GM18858 (cell line): Measurements from ENCODE around the gene RNASEH2B.

Experiments used
- ATAC-seq: cut with Tn5 transposase; IDR thresholded peaks from one replicate; pipeline ENCODE4 v1.9.1; 2021; ENCODE audit not compliant: unreplicated experiment

The RNASEH2B gene

GRCh38 chr13:50905256-50905655, 4.3 kb upstream of the RNASEH2B start:
- no peak for ATAC-seq

- ATAC-seq, result no peak
These were observed 1.8 kb upstream of the RNASEH2B start for GRCh38 chr13:50907781-50908180.

- no peak for ATAC-seq
These were observed 1.2 kb upstream of the RNASEH2B start for GRCh38 chr13:50908371-50908770.

- no peak for ATAC-seq
These were observed 854 bp downstream of the RNASEH2B start for GRCh38 chr13:50910485-50910805.

GRCh38 chr13:50911081-50911631, 1.6 kb downstream of the RNASEH2B start:
- ATAC-seq, result no peak

DNA sequence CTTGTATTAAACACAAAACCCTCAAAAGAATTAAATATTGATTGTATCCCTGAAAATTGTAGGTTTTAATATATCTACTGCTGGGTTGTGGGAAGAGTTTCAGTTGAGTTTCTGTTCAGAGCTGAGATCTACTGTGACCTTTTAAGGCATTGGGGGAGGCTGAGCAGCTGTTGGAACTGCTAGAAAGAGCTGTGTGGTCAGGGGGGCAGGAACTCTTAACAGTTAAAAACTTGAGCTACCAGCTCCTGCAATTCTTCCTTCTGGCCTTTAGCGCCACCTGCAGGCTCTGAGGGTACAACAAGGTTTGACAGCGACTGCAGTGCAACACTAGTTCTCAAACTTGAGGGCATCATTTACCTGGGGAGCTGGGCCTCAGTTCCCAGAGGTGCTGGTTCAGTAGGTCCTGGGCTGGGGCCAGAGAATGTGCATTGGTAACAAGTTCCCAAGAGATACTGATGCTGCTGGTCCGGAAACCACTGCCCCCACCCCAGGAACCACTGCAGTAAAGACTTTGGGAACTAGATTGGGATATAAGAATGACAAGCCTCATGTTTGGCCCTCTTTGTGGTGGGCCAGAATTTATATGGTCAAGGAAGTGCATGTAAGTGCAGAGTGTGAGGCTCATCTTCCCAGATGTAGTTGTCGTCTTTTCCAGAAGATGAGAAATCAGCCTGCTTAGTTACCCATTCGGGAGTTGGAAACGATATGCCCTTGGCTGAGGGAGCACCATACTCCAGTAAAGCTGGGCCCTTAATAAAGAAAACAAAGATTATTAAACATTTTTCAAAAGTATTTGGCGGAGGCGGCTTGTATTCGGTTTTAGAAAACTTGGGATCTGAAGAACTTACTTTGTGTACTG, 2.6 kb downstream of the RNASEH2B start:
- peak; percentile 39 for ATAC-seq

GRCh38 chr13:50912851-50913250, 3.3 kb downstream of the RNASEH2B start:
- ATAC-seq, result no peak

- ATAC-seq, result no peak
These were observed 4.6 kb downstream of the RNASEH2B start for GRCh38 chr13:50914176-50914700.

- ATAC-seq, result peak; percentile 24
These were observed 5.3 kb downstream of the RNASEH2B start for GRCh38 chr13:50914848-50915247.

GRCh38 chr13:50915565-50915964, 6.0 kb downstream of the RNASEH2B start:
- ATAC-seq, result no peak

- no peak for ATAC-seq
These were observed 7.2 kb downstream of the RNASEH2B start for GRCh38 chr13:50916701-50917184.

- no peak for ATAC-seq
These were observed 8.0 kb downstream of the RNASEH2B start for GRCh38 chr13:50917572-50917971.

DNA sequence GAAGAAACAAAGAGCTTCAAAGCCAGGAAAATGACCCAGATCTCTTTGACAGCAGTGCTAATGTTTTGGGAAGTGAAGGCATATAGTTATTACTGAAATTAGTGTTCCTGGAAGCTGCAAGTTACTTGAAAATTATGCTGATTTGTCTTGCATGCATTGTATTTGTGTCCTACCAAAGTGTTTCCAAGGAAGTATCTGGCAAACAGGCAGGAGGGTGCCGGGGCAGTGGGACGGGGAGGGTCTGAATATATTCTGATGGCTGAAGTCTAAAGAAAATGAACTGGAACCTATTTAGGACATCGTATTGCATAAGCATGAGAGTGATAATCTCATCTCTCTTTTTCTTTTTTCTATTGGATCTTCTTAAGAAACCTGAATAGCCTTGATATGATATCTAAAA, 9.0 kb downstream of the RNASEH2B start:
- ATAC-seq, result no peak

GRCh38 chr13:50919277-50919676, 9.7 kb downstream of the RNASEH2B start:
- no peak for ATAC-seq

DNA sequence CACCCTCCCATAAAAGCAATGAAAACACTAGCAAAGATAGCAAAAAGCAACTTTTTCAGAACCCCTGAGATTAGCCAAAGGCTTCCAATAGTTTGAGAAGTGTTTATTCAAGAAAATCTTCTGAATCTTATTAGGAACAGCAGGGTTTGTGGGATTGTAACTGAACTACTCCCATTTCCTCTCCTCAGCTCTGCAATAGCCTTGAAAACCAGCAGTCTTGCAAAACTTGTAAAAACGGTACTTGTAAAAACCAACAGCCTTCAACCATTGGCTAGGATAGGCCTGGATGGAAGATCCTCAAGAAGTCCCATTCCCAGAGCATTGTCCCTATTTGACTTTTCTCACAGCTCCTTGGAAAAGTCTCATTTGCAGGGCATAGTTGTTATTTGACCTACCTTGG, 12.1 kb downstream of the RNASEH2B start:
- ATAC-seq, result no peak

DNA sequence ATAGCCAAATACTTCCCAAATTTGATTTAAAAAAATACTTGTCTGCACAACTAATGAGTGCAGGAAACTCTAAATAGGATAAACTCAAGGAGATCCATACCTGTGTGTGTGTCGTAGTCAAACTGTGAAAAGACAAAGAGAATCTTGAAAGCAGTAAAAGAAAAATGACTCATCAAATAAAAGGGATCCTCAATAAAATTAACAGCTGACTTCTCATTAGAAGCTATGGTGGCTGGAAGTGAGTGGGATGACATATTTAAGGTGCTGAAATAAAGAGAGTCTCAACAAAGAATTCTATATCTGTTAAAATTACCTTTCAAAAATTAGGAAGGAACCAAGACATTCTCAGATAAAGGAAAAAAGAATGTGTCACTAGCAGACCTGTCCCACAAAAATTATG, 13.7 kb downstream of the RNASEH2B start:
- ATAC-seq, result no peak

DNA sequence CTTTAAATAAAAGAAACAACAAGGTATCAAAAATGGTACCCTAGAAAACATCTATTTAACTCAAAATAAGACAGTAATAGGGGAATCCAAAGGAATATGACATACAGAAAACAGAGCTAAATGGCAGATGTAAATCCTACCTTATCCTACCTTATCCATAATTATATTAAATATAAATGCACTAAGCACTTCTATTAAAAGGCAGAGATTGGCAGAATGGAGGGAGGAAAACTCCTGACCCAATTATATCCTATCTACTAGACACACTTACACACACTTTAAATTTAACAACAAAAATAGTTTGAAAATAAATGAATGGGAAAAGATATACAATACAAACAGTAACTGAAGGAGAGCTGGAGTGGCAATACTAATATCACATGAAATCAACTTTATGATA, 14.4 kb downstream of the RNASEH2B start:
- no peak for ATAC-seq

- no peak for ATAC-seq
These were observed 18.1 kb downstream of the RNASEH2B start for GRCh38 chr13:50927701-50928100.

GRCh38 chr13:50928102-50928501, 18.5 kb downstream of the RNASEH2B start:
- no peak for ATAC-seq

DNA sequence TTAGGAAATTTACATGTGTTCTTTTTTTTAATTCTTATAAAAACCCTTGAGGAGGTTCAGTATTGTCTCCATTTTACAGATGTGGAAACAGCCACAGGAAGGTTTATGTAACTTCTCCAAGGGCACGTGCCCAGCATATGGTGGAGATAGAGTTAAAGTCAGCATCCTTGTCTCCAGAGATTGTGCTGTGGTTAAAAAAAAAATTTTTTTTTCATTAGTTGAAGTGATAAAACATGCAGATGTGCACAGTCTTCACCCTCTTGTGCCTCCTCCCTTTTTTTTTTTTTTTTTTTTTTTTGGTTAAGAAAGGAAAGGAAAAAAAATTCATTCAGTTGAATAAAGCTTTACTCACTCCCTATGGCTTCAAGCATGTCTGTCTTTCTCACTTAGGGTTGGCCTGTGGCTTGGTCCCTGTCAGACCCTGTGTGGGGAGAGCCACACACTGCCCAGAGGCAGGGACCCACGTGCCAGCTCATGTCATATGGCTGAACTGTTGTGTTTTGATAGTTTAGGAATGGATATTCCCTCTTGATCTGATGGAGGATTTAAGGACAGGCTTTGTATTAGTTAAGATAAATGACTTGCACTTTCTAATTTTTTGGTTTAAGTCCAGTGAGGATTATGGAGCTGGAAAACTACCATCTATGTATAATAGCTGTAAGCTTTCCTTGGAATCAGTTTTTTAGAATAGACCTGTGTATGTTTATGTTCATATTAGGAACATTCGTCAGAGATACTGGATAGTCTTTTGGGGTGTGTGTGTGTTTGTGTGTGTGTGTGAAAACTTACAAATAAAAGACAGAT, 19.3 kb downstream of the RNASEH2B start:
- no peak for ATAC-seq

DNA sequence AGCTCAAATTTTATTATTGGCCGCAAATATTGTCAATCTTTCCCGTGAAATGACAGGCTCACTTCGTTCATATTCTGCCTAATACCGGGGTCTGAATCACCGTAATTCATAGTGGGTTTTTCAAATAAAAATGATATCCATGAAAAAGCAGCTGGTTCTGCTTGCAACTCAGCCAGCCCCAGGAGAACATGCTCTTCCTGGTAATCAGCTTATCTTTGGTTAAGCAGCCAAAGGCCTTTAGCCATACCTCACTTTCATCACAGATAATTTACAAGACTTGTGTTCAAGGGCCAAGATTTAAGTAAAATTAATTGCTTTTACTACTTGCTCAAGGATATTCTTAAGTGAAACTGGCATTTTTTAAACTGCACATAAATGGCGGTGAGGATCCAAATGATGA, 22.5 kb downstream of the RNASEH2B start:
- no peak for ATAC-seq
